HT-29 (cell line): Measurements from ENCODE around the gene CFAP20DC. TPM values are rescaled to one million over a fixed set of nuclear protein-coding genes. Genes with fewer than 3 reads are reported as not detected.
"Not testable (repeated sequence)": the region's sequence is repeated elsewhere in the genome, so short reads cannot be mapped to it uniquely, and the experiment has no call there.

Source experiments
- DNase-seq: peaks from one replicate; pipeline ENCODE4 v3.0.0-alpha.2; 2015; ENCODE audit warnings: low spot score
- total RNA-seq: library from RNA; depleted of rRNA; stranded (reverse); fragments of >200 nt; shearing (Covaris generic); gene quantifications from 2 replicates; pipeline ENCODE4 v1.2.3, GENCODE V29; 2014

The CFAP20DC gene
- total RNA-seq, 1 experiment from 2014 or later, result 0.38 TPM

GRCh38 chr3:58963928-58964503 is 85.8 kb downstream of the CFAP20DC start:
- no peak for DNase-seq

- no peak for DNase-seq
Measured at GRCh38 chr3:58962816-58963215, 87.0 kb downstream of the CFAP20DC start.

- DNase-seq, result no peak
Measured at GRCh38 chr3:58962040-58962651, 87.7 kb downstream of the CFAP20DC start.

- DNase-seq, result no peak
Measured at GRCh38 chr3:58955308-58955707, 94.5 kb downstream of the CFAP20DC start.

GRCh38 chr3:58953288-58953687 is 96.5 kb downstream of the CFAP20DC start:
- no peak for DNase-seq

- DNase-seq, result no peak
Measured at GRCh38 chr3:58952128-58952917, 97.5 kb downstream of the CFAP20DC start.

- no peak for DNase-seq
Measured at GRCh38 chr3:58948018-58948417, 101.8 kb downstream of the CFAP20DC start.

- no peak for DNase-seq
Measured at GRCh38 chr3:58946875-58947274, 103.0 kb downstream of the CFAP20DC start.

GRCh38 chr3:58938057-58938456 is 111.8 kb downstream of the CFAP20DC start:
- DNase-seq, result no peak

GRCh38 chr3:58924578-58924977 is 125.2 kb downstream of the CFAP20DC start:
- no peak for DNase-seq

GRCh38 chr3:58900386-58900785 is 149.4 kb downstream of the CFAP20DC start:
- no peak for DNase-seq

GRCh38 chr3:58899953-58900298 is 149.9 kb downstream of the CFAP20DC start:
- DNase-seq, result no peak

- DNase-seq, result no peak
Measured at GRCh38 chr3:58899159-58899952, 150.5 kb downstream of the CFAP20DC start.

GRCh38 chr3:58898513-58898912 is 151.3 kb downstream of the CFAP20DC start:
- DNase-seq, result no peak

- DNase-seq, result no peak
Measured at GRCh38 chr3:58897646-58898045, 152.2 kb downstream of the CFAP20DC start.

- not testable (repeated sequence) for DNase-seq
Measured at GRCh38 chr3:58895678-58896077, 154.1 kb downstream of the CFAP20DC start.

GRCh38 chr3:58892526-58892925 is 157.3 kb downstream of the CFAP20DC start:
- DNase-seq, result not testable (repeated sequence)

- no peak for DNase-seq
Measured at GRCh38 chr3:58888087-58888486, 161.7 kb downstream of the CFAP20DC start.

GRCh38 chr3:58884453-58884852 is 165.4 kb downstream of the CFAP20DC start:
- no peak for DNase-seq

- DNase-seq, result no peak
Measured at GRCh38 chr3:58880182-58880581, 169.6 kb downstream of the CFAP20DC start.

- DNase-seq, result no peak
Measured at GRCh38 chr3:58874795-58875194, 175.0 kb downstream of the CFAP20DC start.

GRCh38 chr3:58874248-58874741 is 175.5 kb downstream of the CFAP20DC start:
- no peak for DNase-seq
